GM18867 (cell line): ENCODE data around the gene VSTM1.
"Not testable (repeated sequence)": the region's sequence is repeated elsewhere in the genome, so short reads cannot be mapped to it uniquely, and the experiment has no call there.

Experiments
- ATAC-seq: cut with Tn5 transposase; IDR thresholded peaks from one replicate; pipeline ENCODE4 v1.9.1; 2021; ENCODE audit warnings: mild to moderate bottlenecking, moderate library complexity; ENCODE audit not compliant: unreplicated experiment

VSTM1 gene

GRCh38 chr19:54074851-54075250, 11.2 kb upstream of the VSTM1 start:
- ATAC-seq = no peak

- ATAC-seq = no peak
These were observed 10.1 kb upstream of the VSTM1 start for GRCh38 chr19:54073829-54074228.

DNA sequence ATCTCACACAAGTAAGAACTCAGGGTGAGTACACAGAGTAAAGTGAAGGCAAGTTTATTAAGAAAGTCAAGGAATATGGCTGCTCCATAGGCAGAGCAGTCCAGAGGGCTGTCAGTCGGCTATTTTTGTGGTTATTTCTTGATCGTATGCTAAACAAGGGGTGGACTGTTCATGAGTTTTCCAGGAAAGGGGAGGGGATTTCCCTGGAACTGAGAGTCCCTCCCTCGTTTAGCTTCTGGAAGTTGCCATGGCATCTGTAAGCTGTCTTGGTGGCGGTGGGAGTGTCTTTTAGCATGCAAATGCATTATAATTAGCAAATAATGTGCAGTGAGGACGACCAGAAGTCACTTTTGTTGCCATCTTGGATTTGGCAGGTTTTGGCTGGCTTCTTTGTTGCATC, 5.8 kb upstream of the VSTM1 start:
- no peak for ATAC-seq

- no peak for ATAC-seq
These were observed 1.1 kb downstream of the VSTM1 start for GRCh38 chr19:54062643-54063042.

DNA sequence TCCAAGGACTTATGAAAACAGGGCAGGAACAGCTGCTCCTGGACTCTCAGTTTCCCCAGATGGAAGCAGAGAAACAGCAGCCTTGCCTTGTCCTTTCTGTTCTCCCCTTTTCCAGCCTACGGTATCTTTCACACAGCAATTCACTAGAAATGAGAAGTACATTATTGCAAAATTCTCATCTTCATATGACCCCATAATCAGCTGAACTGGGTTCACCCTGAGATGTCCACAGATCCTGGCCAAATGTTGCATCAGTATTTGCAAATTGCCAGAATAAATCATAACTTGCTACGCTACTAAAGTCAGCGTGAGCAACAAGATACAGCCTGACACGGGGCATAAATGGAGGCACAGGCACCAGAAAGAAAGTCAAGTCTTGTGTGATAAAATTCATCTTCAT, 16.1 kb downstream of the VSTM1 start:
- no peak for ATAC-seq

GRCh38 chr19:54045771-54046170, 17.9 kb downstream of the VSTM1 start:
- no peak for ATAC-seq

- no peak for ATAC-seq
These were observed 20.7 kb downstream of the VSTM1 start for GRCh38 chr19:54042989-54043388.

DNA sequence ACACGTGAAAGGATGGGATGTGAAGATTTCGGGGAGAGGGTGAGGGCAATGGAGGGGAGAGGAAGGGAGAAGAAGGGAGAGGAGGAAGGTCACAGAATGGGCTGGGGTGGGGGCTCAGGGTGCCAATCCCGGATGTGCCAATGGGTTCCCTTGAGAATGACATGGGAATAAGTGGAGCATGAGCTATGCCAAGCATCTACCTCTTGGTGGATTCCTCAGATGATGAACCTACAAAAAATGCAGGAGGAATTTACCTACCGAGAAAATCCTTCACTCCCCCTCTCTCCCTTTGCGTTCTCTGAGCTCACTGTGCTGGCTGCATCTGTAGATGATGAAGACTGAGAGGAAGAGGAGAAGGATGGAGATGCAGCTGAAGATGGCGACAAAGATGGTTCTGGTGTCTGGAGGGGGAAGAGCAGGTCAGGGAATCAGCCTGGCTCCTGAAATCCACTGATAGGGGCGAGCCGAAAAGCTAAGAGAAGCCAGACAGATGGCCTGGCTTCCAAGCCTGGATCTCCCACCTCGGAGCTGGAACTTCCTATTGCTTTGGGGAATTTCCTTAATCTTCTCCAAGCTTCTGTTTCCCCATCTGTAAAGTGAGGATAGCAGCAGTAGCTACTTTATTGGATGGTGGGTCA, 21.6 kb downstream of the VSTM1 start:
- ATAC-seq = no peak

- ATAC-seq = no peak
These were observed 23.7 kb downstream of the VSTM1 start for GRCh38 chr19:54040003-54040402.

GRCh38 chr19:54036542-54036941, 27.2 kb downstream of the VSTM1 start:
- not testable (repeated sequence) for ATAC-seq

DNA sequence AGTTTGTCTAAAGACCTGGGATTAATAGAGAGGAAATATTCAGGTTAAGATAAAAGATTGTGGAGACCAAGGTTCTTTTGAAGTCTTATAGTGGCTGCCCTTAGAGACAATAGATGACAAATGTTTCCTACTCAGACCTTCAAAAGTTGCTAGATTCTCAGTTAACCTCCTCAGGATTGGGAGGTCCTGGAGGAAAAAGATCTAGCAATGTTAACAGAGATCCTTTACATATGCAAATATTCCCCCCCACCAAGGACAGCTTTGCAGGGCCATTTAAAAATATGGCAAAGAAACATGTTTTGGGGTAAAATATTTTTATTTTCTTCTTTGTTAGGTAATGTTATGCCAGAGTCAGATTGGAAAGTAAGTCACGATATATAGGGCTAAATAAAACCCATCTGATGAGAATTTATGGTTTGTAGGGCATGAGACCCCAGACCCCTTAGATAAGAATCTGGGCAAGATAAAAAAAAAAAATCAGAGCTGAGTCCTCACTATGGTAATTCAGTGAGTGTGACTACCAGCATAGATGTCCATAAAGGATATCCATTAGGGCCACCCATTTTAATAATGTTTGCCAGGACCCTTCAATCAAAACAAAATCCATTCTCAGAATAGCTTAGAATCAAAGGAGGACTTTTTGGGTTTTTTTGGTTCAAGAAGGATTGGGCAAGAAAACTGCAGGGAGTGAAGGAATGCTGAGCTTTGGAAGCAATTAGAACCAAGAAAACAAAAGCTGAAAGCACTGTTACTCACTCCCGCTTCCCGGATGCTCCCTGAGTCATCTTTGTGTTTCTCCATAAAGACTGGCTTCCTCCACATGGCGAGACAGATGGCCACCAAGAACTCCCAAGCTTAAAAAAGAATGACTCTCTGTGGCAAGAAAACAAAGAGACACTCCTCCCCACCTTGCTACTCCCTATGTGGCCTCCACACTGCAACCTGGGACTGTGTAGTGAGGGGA, 28.2 kb downstream of the VSTM1 start:
- ATAC-seq = no peak

DNA sequence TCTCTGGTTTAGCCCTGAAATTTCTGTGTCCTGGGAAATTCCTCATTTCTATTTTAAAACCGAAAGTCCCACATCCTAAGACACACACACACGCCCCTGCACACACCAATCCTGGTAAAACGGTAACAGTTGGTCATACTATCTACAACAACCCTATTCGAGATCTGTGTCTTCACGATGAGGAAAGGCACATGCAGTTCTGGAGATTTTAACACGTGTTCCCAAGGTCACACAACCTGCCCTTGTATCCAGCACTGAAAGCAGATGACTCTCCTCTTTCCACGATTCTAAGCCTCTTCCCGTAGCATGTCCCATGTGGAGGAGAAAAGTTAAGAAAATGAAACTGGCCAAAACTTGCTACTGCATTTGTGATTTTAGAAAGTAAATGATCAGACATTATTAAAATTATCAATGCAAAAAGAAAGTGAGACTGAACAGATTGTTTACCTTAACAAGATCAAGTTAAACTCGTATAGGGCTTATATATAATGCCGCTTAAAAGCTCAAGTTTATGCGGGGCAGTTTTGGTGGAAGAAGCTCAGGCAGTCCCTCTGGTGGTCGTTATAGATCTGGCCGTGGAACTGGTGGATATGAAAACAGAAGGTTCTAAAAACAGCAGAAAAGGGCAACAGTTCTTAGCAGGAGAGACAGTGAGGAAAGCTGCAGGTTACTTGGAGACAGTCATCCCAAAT, 32.7 kb downstream of the VSTM1 start:
- no peak for ATAC-seq

- no peak for ATAC-seq
These were observed 33.7 kb downstream of the VSTM1 start for GRCh38 chr19:54029930-54030490.

GRCh38 chr19:54029301-54029700, 34.4 kb downstream of the VSTM1 start:
- ATAC-seq = no peak

DNA sequence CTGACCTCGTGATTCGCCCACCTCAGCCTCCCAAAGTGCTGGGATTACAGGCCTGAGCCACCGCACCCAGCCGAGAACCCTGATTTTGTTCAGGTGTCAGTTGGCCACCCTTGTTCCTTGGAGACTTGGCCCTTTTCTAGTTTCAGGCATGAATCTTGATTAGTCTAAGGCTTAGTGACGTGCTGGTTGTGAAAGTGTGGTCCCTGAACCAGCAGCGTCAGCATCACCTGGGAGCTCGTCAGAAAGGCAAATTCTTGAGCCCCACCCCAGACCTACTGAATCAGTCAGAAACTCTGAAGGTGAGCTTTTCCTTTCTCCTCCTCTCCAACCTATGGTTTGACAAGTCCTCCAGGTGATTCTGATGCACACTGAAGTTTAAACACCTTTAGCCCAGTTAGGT, 37.0 kb downstream of the VSTM1 start:
- no peak for ATAC-seq

- no peak for ATAC-seq
These were observed 39.0 kb downstream of the VSTM1 start for GRCh38 chr19:54024660-54025059.

DNA sequence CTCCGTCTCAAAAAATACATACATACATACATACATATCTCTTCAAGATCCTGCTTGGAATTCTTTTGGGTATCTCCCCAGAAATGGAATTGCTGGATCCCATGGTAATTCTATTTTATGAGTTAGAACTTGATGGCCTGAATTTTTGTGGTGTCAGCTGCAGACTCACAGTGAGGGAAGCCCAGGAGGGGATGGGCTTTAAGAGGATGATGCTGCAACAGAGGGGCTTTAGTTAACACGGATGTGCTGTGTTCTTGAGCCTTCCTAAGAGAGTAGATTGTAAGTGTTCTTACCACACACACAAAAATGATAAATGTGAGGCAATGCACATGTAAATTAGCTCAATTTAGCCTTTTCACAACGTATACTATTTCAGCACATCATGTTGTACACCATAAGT, 40.5 kb downstream of the VSTM1 start:
- ATAC-seq = no peak

GRCh38 chr19:54021932-54022331, 41.8 kb downstream of the VSTM1 start:
- no peak for ATAC-seq

- no peak for ATAC-seq
These were observed 42.3 kb downstream of the VSTM1 start for GRCh38 chr19:54021363-54021762.

DNA sequence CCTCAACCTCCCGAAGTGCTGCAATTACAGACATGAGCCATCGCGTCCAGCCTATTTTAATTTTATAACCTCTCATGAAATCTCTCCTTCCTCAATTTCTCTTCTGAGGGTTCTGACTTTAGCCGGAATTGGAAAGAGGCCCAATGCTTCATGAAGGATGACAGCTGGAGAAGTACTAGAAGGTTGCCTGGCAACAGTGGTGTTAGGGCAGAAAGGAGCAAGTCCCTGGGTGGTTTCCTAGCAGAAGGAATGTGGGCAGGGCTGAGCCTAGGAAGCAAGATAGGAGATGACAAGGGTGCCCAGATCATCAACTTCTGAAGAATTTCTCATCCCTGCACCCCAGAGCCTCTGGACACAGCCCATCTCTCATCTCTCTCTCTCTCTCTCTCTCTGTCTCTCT, 46.4 kb downstream of the VSTM1 start:
- ATAC-seq = no peak

DNA sequence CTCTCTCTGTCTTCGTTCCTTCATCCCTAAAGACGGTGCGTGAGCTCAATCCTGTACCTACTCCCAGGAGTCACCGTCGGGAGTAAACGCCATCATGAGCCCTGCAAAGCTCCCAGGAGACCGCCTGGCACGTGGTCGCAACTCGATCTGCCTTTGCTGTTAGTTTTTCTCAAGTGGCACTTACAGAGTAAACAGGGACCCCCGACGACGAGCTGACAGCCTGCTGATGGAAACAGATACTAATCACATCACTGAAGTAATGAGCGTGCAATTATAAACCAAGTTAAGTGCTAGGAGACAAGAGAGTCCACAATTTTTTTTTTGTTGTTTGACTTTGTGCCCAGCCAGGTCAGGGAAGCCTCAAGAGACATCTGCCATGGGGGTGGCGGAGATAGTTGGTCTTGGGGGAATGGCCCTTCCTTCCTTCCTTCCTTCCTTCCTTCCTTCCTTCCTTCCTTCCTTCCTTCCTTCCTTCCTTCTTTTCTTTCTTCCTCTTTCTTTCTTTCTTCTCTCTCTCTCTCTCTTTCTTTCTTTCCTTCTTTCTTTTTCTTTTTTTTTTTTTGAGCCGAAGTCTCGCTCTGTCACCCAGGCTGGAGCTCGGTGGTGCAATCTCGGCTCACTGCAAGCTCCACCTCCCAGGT, 48.7 kb downstream of the VSTM1 start:
- no peak for ATAC-seq
